Heart right ventricle (tissue), 16 donors: ENCODE results near the gene TRAPPC14. TPM values are rescaled to one million over a fixed set of nuclear protein-coding genes. Genes with fewer than 3 reads are reported as not detected.
A peak's percentile ranks its signal among the peaks of the same experiment; 100 is the strongest.

ENCODE experiments used
- ATAC-seq, 8 donors: fragments of 200-7000 bp; cut with Tn5 transposase; one replicate each; pipeline ENCODE4 v1.9.1; 2020; ENCODE audit warnings: mild to moderate bottlenecking in 8 of 8, moderate library complexity in 8 of 8, moderate number of reproducible peaks in 1 of 8
- DNase-seq, 2 donors: peaks; one replicate each; pipeline ENCODE4 v3.0.0-alpha.2; 2020
- H3K27ac ChIP-seq, 10 donors: fragments of 200-600 bp; sonication (generic) in 2 of 10; one replicate each; pipeline versions ENCODE4 v1.5.0 to v1.8.0; 2020 to 2022; ENCODE audit warnings: mild to moderate bottlenecking in 3 of 10
- H3K27me3 ChIP-seq, 7 donors: fragments of 200-600 bp; one replicate each; pipeline ENCODE4 v1.8.0; 2021 to 2022; ENCODE audit warnings: mild to moderate bottlenecking in 2 of 7
- H3K36me3 ChIP-seq, 9 donors: fragments of 200-600 bp; sonication (generic) in 1 of 9; one replicate each; pipeline versions ENCODE4 v1.5.0 to v1.8.0; 2020 to 2022; ENCODE audit warnings: mild to moderate bottlenecking in 2 of 9
- H3K4me1 ChIP-seq, 9 donors: fragments of 200-600 bp; sonication (generic) in 1 of 9; one replicate each; pipeline versions ENCODE4 v1.5.0 to v1.8.0; 2020 to 2022; ENCODE audit warnings: mild to moderate bottlenecking in 4 of 9
- H3K4me3 ChIP-seq, 10 donors: fragments of 200-600 bp; sonication (generic) in 2 of 10; one replicate each; pipeline versions ENCODE4 v1.5.0 to v1.8.0; 2020 to 2022; ENCODE audit warnings: mild to moderate bottlenecking in 7 of 10, moderate library complexity in 2 of 10
- H3K9me3 ChIP-seq, 11 donors: fragments of 200-600 bp in 10 of 11; sonication (generic) in 2 of 11; one replicate each; pipeline versions ENCODE4 v1.5.0 to v1.8.0; 2013 to 2022; ENCODE audit warnings: mild to moderate bottlenecking in 2 of 11, control low read depth in 1 of 11, moderate library complexity in 1 of 11
- CTCF ChIP-seq, 9 donors: fragments of 200-600 bp; sonication (generic) in 2 of 9; IDR thresholded peaks; one replicate each; pipeline versions ENCODE4 v1.5.0 to v1.8.0; 2021 to 2022; ENCODE audit warnings: antibody characterized with exemption in 9 of 9, mild to moderate bottlenecking in 5 of 9, moderate library complexity in 1 of 9
- WGBS, 2 donors: extraction: QIAGEN DNeasy Blood & Tissue Kit; methylation state at CpG; one replicate each; pipeline ENCODE4 v1.1.7; 2013; ENCODE audit warnings: inconsistent platforms in 1 of 2; 5-methylcytosine and 5-hydroxymethylcytosine counted together
- intact Hi-C, 10 donors: fragments of 100-400 bp; cut with DNase I; formaldehyde crosslinking; loops; one replicate each; pipeline versions ENCODE4 v1.11.1 to v1.14.2; 2022
- polyA plus RNA-seq, 2 donors: library from polyadenylated mRNA; stranded (reverse); fragments of 200-250 nt; gene quantifications; one replicate each; pipeline ENCODE4 v1.2.3, GENCODE V29; 2013
- total RNA-seq, 10 donors: library from RNA; stranded (reverse); fragmentation: NEBNext Ultra II Directional in 3 of 10; extraction: Animal tissue kit (Norgen Biotek cat#: 25700) in 3 of 10; gene quantifications; one replicate each; pipeline versions ENCODE4 v1.2.1 to v1.2.4, GENCODE V29; 2021 to 2023
- donor health status: Arrhythmogenic right ventricular cardiomyopathy.
- donor health status: ischemic (EF 13 %, LVEDD 7.1; RV severe dilation, severe dysfunction).
- donor health status: healthy with polysubstance abuse.
- donor health status: DM: no; HTN: yes; CAD: no.
- donor health status: DM: no; HTN: no; CAD: no.
- donor health status: ischemic (EF 25% LVEDD 6.9; RV normal size, moderate dysfunction).
- donor health status: ischemic (EF 25% LVEDD 5.7; RV mildly dilated, moderate dysfunction).
- donor health status: healthy.
- donor health status: DM: yes; HTN: yes; CAD: no.
- donor health status: Ischemic cardiomyopathy.
- donor health status: ischemic (EF 35%, LVEDD 5.7; RV mildly dilated, moderate dysfunction).
- donor health status: nonischemic (EF 11% LVEDD 7.7; RV severe dilation, severe dysfunction).
- donor health status: DM: yes; HTN: yes; CAD: no.
- donor health status: PGD.
- donor health status: ischemic (EF 29% LVEDD 5.4; RV normal size, mild dysfunction).
- donor health status: nonischemic (EF 23%, LVEDD 6.1; RV moderate dilation, normal function).

Gene TRAPPC14
- total and polyA plus RNA-seq, 12 donors, result 3.9 to 17.5 (median 7.7) TPM

- DNase-seq (peak; percentile 96), ATAC-seq (peak; percentile 93 to 98 (median 96))
- Histone ChIP-seq H3K27me3 (peaks cover 0 to 19% (median 8%) of the 10 kb centered on the region in 7 donors), H3K4me1 (peaks cover 0 to 20% (median 12%) of the 10 kb centered on the region in 9 donors), H3K9me3 (no peaks in the 10 kb centered on the region), H3K27ac (peak within 1 kb of the TSS in 6 of 10 donors; percentile 20 to 62 (median 26)), H3K36me3 (no peaks in the 10 kb centered on the region), H3K4me3 (peak within 1 kb of the TSS in 9 of 10 donors; percentile 28 to 61 (median 54))
- intact Hi-C loops, result no loop called here
- no peak for TF ChIP-seq CTCF (IDR thresholded peaks at IDR 0.05)
- 2% methylated on average over 76 to 78 of the region's 78 CpGs for WGBS, 2 donors
Observed at GRCh38 chr7:100177045-100178001, 18.8 kb upstream of the TRAPPC14 start, which contains the start of the genes GPC2 and STAG3. GPC2 (minus strand) TSS chr7:100177381; CDS start chr7:100177199, 182 bp downstream. STAG3 (plus strand) TSS chr7:100177918; CDS start chr7:100180557, 2,639 bp downstream.

GRCh38 chr7:100176096-100177044, 17.8 kb upstream of the TRAPPC14 start:
- H3K27ac ChIP-seq, result peak overlapping the region in 6 of 10 donors; percentile 18 to 62 (median 26)
- peaks cover 0 to 29% (median 17%) of the 10 kb centered on the region in 7 donors for H3K27me3 ChIP-seq
- H3K4me3 ChIP-seq, result peak overlapping the region in 9 of 10 donors; percentile 28 to 61 (median 54)
- peaks cover 0 to 25% (median 18%) of the 10 kb centered on the region in 9 donors for H3K4me1 ChIP-seq
- ATAC-seq, result no peak
- TF ChIP-seq CTCF (IDR thresholded peaks at IDR 0.05), result no peak
- no peaks in the 10 kb centered on the region for H3K9me3 ChIP-seq
- WGBS, 2 donors, result 52 to 54% methylated on average over 14 of the region's 14 CpGs
- intact Hi-C loops, result no loop called here
- no peaks in the 10 kb centered on the region for H3K36me3 ChIP-seq
- no peak for DNase-seq

GRCh38 chr7:100175296-100175935, 16.9 kb upstream of the TRAPPC14 start:
- DNase-seq, result no peak
- Histone ChIP-seq H3K36me3 (no peaks in the 10 kb centered on the region), H3K27me3 (peaks cover 0 to 38% (median 25%) of the 10 kb centered on the region in 7 donors), H3K27ac (no peak overlapping the region), H3K9me3 (no peaks in the 10 kb centered on the region), H3K4me3 (no peak overlapping the region), H3K4me1 (peaks cover 2 to 31% (median 19%) of the 10 kb centered on the region in 9 donors)
- no peak for ATAC-seq
- intact Hi-C loops, result no loop called here
- WGBS, 2 donors, result 96 to 97% methylated on average over 14 of the region's 14 CpGs
- no peak for TF ChIP-seq CTCF (IDR thresholded peaks at IDR 0.05)
